ENCODE measurements around the gene FRMPD2. TPM values are rescaled to one million over a fixed set of nuclear protein-coding genes. Genes with fewer than 3 reads are reported as not detected.

Gene FRMPD2
- total and polyA plus RNA-seq, 2 experiments from 2014 or later = not detected

DNA sequence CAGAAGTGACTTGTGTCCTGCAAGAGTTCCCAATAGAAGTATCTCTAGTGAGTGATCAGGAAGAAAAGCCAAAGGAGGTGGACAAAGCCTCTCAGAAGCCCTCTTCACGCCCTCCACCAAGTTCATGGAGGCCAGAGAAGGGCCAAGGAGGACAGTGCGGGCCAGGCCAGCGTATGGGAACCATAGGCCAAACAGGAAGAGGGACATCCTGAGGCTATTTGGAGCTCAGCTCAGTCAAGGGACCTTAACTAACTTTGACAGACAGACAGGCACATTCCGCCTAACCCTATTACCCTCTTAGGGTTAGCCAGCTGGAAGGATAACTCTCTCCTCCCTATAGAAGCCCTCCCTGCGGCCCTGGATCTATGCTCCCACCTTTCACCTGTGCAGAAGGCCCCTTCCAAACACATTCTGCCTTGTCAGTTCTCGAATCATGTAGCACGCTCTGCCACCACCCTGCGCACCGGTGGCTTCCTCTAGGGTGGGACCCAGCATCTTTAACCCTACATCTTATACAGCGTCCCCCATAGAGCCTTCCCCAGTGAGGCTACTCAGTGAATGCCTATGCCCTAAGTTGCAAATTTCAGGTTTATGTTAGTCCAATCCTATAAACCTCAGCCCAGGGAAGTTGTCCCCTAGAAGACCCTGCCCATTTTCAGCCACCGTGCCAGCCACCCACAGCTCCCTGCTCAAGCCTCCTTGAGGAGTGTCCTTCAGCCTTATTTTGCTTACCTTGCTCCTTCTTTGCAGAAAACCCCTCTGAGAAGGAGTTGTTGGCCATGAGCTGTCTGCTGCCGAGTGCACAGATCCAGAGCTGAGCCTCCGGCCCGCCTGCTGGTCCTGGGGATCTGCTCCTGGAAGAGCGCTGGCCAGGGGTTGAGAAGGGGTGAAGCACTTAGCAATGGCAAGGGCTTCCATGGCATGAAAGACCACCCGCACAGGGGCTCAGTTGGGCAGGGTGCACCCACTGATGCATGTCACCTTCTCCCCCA lies 36.9 kb downstream of the FRMPD2 start:
- no peaks in the 10 kb centered on the region; the same call in 2 of the 3 replicates for H3K36me3 Mint-ChIP-seq (ENCODE audit: low read depth)
- no peak overlapping the region for H3K4me3 Mint-ChIP-seq
- no peaks in the 10 kb centered on the region for H4K20me1 ChIP-seq (replicated peaks; ENCODE audit: insufficient read depth)
- H2AFZ ChIP-seq = no peak overlapping the region
- no peaks in the 10 kb centered on the region for H3K36me3 ChIP-seq (ENCODE audit: insufficient read depth)
- H3K4me1 ChIP-seq (ENCODE audit: insufficient read depth) = peaks cover 1% of the 10 kb centered on the region; the same call in 1 of the 2 replicates
- no peaks in the 10 kb centered on the region; the same call in 2 of the 3 replicates for H3K9me3 Mint-ChIP-seq
- no peaks in the 10 kb centered on the region for H3K79me2 ChIP-seq (replicated peaks; ENCODE audit: insufficient read depth)
- no peak overlapping the region for H3K4me2 ChIP-seq
- no peaks in the 10 kb centered on the region for H3F3A ChIP-seq (replicated peaks; ENCODE audit: low read depth)
- no peak for TF ChIP-seq POLR2AphosphoS5 (IDR thresholded peaks at IDR 0.05; ENCODE audit: low read depth)
- H3K27ac Mint-ChIP-seq = no peak overlapping the region
- DNase-seq (ENCODE audit: low spot score) = no peak
- no peak overlapping the region for H3K27ac ChIP-seq (ENCODE audit: low read depth)
- H3K27me3 Mint-ChIP-seq (ENCODE audit: insufficient read depth, low read depth, poor library complexity) = no peaks in the 10 kb centered on the region
- no peak overlapping the region for H3K4me3 ChIP-seq
- H3K4me1 Mint-ChIP-seq = peaks cover 11% of the 10 kb centered on the region
- no peaks in the 10 kb centered on the region for H3K27me3 ChIP-seq (ENCODE audit: insufficient read depth)
- no peak for ATAC-seq
- H3K9me2 ChIP-seq (ENCODE audit: insufficient read depth) = peaks cover 3% of the 10 kb centered on the region; the same call in 1 of the 2 replicates

DNA sequence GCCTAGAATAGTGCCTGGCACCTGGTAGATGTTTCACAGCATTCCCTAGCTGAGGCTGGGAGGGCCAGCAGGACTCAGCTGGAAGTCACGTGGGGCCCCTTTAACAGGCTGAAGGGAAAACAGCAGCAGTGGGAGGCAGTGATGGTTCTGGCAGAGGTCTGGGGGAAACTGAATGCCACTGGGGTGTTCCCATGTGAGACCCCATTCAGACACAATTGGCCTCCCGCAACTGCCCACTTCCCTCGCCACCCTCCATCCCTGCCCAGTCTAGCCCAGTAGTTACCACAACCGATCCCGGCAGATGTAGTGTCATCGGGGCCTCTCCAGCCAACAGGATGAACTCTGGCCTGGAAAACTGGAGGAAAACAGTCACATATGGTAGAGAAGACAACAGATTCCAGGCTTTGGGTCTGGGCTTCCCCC lies 38.3 kb downstream of the FRMPD2 start:
- Histone ChIP-seq H3K4me3 (no peak overlapping the region), H3K36me3 (ENCODE audit: insufficient read depth) (no peaks in the 10 kb centered on the region), H3K4me1 (ENCODE audit: insufficient read depth) (no peaks in the 10 kb centered on the region), H3K79me2 (replicated peaks; ENCODE audit: insufficient read depth) (no peaks in the 10 kb centered on the region), H4K20me1 (replicated peaks; ENCODE audit: insufficient read depth) (no peaks in the 10 kb centered on the region), H2AFZ (no peak overlapping the region), H3K4me2 (no peak overlapping the region), H3K27me3 (ENCODE audit: insufficient read depth) (no peaks in the 10 kb centered on the region), H3F3A (replicated peaks; ENCODE audit: low read depth) (no peaks in the 10 kb centered on the region), H3K9me2 (ENCODE audit: insufficient read depth) (no peaks in the 10 kb centered on the region; the same call in 1 of the 2 replicates), H3K27ac (ENCODE audit: low read depth) (no peak overlapping the region)
- Mint-ChIP-seq H3K27ac (peak overlapping the region; percentile 39; the same call in 1 of the 2 replicates), H3K4me1 (peaks cover 8% of the 10 kb centered on the region), H3K9me3 (no peaks in the 10 kb centered on the region; the same call in 2 of the 3 replicates), H3K36me3 (ENCODE audit: low read depth) (no peaks in the 10 kb centered on the region; the same call in 2 of the 3 replicates), H3K4me3 (no peak overlapping the region), H3K27me3 (ENCODE audit: insufficient read depth, low read depth, poor library complexity) (no peaks in the 10 kb centered on the region)
- DNase-seq (ENCODE audit: low spot score) (no peak), ATAC-seq (peak; percentile 57)
- TF ChIP-seq POLR2AphosphoS5 (IDR thresholded peaks at IDR 0.05; ENCODE audit: low read depth) (no peak), STAT1 (IDR thresholded peaks at IDR 0.05; ENCODE audit: unreplicated experiment) (no peak), REST (IDR thresholded peaks at IDR 0.05; ENCODE audit: unreplicated experiment) (no peak)

DNA sequence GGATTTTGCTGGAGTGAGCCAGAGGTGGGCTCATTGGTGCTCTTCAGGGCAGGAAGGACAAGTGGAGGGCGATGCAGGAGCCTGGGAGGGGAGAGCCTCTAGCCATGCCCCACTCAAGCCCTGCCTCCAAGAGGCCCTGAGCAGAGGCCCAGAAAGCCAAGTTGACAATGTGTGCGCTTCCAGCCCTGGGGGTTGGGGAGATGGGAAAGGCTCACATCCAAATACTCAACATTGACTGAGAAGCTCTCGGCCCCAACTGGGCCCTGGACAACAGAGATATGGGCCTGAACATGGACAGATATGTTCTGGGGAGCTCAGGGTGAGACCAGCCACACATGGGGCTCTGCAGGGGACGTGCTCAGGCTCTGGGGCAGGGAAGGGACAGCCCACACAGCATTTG lies 39.0 kb downstream of the FRMPD2 start:
- no peak for ATAC-seq
- Mint-ChIP-seq H3K27ac (no peak overlapping the region), H3K4me1 (peaks cover 8% of the 10 kb centered on the region), H3K9me3 (no peaks in the 10 kb centered on the region; the same call in 2 of the 3 replicates), H3K4me3 (no peak overlapping the region), H3K36me3 (ENCODE audit: low read depth) (no peaks in the 10 kb centered on the region; the same call in 2 of the 3 replicates), H3K27me3 (ENCODE audit: insufficient read depth, low read depth, poor library complexity) (no peaks in the 10 kb centered on the region)
- DNase-seq (ENCODE audit: low spot score) = no peak
- Histone ChIP-seq H3K36me3 (ENCODE audit: insufficient read depth) (no peaks in the 10 kb centered on the region), H3F3A (replicated peaks; ENCODE audit: low read depth) (no peaks in the 10 kb centered on the region), H3K4me3 (no peak overlapping the region), H3K9me2 (ENCODE audit: insufficient read depth) (no peaks in the 10 kb centered on the region; the same call in 1 of the 2 replicates), H3K27me3 (ENCODE audit: insufficient read depth) (no peaks in the 10 kb centered on the region), H3K79me2 (replicated peaks; ENCODE audit: insufficient read depth) (no peaks in the 10 kb centered on the region), H4K20me1 (replicated peaks; ENCODE audit: insufficient read depth) (no peaks in the 10 kb centered on the region), H3K4me2 (no peak overlapping the region), H3K27ac (ENCODE audit: low read depth) (no peak overlapping the region), H3K4me1 (ENCODE audit: insufficient read depth) (no peaks in the 10 kb centered on the region), H2AFZ (no peak overlapping the region)
- TF ChIP-seq, protein P1, sequence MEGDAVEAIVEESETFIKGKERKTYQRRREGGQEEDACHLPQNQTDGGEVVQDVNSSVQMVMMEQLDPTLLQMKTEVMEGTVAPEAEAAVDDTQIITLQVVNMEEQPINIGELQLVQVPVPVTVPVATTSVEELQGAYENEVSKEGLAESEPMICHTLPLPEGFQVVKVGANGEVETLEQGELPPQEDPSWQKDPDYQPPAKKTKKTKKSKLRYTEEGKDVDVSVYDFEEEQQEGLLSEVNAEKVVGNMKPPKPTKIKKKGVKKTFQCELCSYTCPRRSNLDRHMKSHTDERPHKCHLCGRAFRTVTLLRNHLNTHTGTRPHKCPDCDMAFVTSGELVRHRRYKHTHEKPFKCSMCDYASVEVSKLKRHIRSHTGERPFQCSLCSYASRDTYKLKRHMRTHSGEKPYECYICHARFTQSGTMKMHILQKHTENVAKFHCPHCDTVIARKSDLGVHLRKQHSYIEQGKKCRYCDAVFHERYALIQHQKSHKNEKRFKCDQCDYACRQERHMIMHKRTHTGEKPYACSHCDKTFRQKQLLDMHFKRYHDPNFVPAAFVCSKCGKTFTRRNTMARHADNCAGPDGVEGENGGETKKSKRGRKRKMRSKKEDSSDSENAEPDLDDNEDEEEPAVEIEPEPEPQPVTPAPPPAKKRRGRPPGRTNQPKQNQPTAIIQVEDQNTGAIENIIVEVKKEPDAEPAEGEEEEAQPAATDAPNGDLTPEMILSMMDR (conservative IDR thresholded peaks at IDR 0.05; ENCODE audit: low read depth in 2 of 2) = no peak

Measured in GM23338 (cell line).